ENCODE measurements around the gene CSDE1.

DNA sequence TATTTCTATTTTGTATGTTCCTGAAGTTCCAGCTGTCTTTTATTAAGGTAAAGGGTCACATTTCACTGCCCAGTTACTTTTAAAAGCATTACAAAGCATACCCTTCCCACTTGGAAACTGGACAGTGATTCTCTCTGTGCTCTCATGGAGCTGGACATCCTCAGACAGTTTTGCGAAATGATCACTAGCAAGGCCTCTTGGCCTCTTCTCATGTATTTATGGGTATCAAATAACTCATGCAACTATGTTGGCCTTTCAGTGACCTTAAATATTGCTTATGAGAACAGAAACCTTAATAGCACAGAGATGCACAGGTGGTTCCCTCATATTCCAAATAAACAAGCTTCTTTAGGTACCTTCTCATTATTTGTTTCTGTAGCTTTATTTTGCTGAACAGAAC lies 54.5 kb downstream of the CSDE1 start:
- no peak for TF ChIP-seq EZH2phosphoT487 (conservative IDR thresholded peaks at IDR 0.05; ENCODE audit: low read length)
- TF ChIP-seq, protein P1, sequence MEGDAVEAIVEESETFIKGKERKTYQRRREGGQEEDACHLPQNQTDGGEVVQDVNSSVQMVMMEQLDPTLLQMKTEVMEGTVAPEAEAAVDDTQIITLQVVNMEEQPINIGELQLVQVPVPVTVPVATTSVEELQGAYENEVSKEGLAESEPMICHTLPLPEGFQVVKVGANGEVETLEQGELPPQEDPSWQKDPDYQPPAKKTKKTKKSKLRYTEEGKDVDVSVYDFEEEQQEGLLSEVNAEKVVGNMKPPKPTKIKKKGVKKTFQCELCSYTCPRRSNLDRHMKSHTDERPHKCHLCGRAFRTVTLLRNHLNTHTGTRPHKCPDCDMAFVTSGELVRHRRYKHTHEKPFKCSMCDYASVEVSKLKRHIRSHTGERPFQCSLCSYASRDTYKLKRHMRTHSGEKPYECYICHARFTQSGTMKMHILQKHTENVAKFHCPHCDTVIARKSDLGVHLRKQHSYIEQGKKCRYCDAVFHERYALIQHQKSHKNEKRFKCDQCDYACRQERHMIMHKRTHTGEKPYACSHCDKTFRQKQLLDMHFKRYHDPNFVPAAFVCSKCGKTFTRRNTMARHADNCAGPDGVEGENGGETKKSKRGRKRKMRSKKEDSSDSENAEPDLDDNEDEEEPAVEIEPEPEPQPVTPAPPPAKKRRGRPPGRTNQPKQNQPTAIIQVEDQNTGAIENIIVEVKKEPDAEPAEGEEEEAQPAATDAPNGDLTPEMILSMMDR (IDR thresholded peaks at IDR 0.05; ENCODE audit: insufficient read depth, low read length, poor library complexity, severe bottlenecking), result no peak

Measured in SU-DHL-6 (cell line).